GM12878 (cell line): ENCODE results near the gene PSPC1. TPM values are rescaled to one million over a fixed set of nuclear protein-coding genes. Genes with fewer than 3 reads are reported as not detected.

ENCODE experiments used
- ATAC-seq: fragments of 200-7000 bp; cut with Tn5 transposase; 3 replicates; pipeline ENCODE4 v1.9.1; 2020; ENCODE audit warnings: mild to moderate bottlenecking, moderate library complexity
- BruUV-seq: library from RNA; stranded (reverse); fragments of 400-500 nt; replicated peaks from 2 replicates; lab custom pipeline; 2021; lab: Mats Ljungman, UMichigan
- CTCF ChIA-PET: fragments of 300-600 bp; sonication (Branson Sonifier 250); formaldehyde crosslinking; extraction: SDS; loops from one replicate; lab custom pipeline; 2021; ENCODE audit warnings: inconsistent platforms; lab: Yijun Ruan, JAX
- POLR2A ChIA-PET: fragments of 350-600 bp; formaldehyde crosslinking; extraction: SDS; loops from one replicate; lab custom pipeline; 2021; ENCODE audit warnings: inconsistent platforms; lab: Charles Lee
- RAD21 ChIA-PET: fragments of 300-600 bp; sonication (Branson Sonifier 250); formaldehyde crosslinking; loops from one replicate; lab custom pipeline; 2023; ENCODE audit warnings: antibody characterized with exemption; ENCODE audit not compliant: unreplicated experiment; lab: Charles Lee
- SMC1A ChIA-PET: fragments of 300-600 bp; sonication (Branson Sonifier 250); formaldehyde crosslinking; loops from one replicate; lab custom pipeline; 2023; ENCODE audit not compliant: unreplicated experiment, uncharacterized antibody; lab: Charles Lee
- DNase-seq: peaks from one replicate; pipeline ENCODE4 v3.0.0-alpha.2; 2011; ENCODE audit warnings: low read depth, low spot score
- FAIRE-seq: peaks from 3 replicates; lab custom pipeline; 2011; peaks lifted over from hg19 to GRCh38; lab: Jason Lieb, UNC
- H2AFZ ChIP-seq: 2 replicates; pipeline ENCODE4 v1.6.0; 2011; ENCODE audit warnings: low read depth, low read length, control low read depth; ENCODE audit not compliant: control insufficient read depth
- H3K27ac ChIP-seq: 2 replicates; pipeline ENCODE4 v1.5.1; 2011; ENCODE audit warnings: control low read depth; ENCODE audit not compliant: control insufficient read depth, insufficient read depth
- H3K27me3 ChIP-seq, 2 experiments: replicated peaks in 1 of 2; 2 replicates each; pipeline versions ENCODE4 v1.6.0 to v1.6.1; 2011; ENCODE audit warnings: low read length in 1 of 2; ENCODE audit not compliant: control insufficient read depth in 2 of 2, insufficient read depth in 2 of 2
- H3K36me3 ChIP-seq, 2 experiments: 2 replicates each; pipeline ENCODE4 v1.5.1; 2011; ENCODE audit warnings: low read length in 1 of 2; ENCODE audit not compliant: control insufficient read depth in 2 of 2, insufficient read depth in 2 of 2
- H3K4me1 ChIP-seq: 2 replicates; pipeline ENCODE4 v1.6.1; 2011; ENCODE audit warnings: mild to moderate bottlenecking, low read length, moderate library complexity, mixed read lengths; ENCODE audit not compliant: control insufficient read depth, insufficient read depth
- H3K4me2 ChIP-seq: 2 replicates; pipeline ENCODE4 v1.6.0; 2011; ENCODE audit warnings: control low read depth; ENCODE audit not compliant: control insufficient read depth, insufficient read depth
- H3K4me3 ChIP-seq: fragments of 200-600 bp; sonication (generic); 2 replicates; pipeline ENCODE4 v1.5.1; 2016
- H3K79me2 ChIP-seq: 2 replicates; pipeline ENCODE4 v1.6.0; 2011; ENCODE audit warnings: low read length; ENCODE audit not compliant: control insufficient read depth, insufficient read depth
- H3K9ac ChIP-seq: 2 replicates; pipeline ENCODE4 v1.8.0; 2011; ENCODE audit warnings: low read length, control low read depth, mixed read lengths; ENCODE audit not compliant: control insufficient read depth, insufficient read depth
- H3K9me3 ChIP-seq: replicated peaks from 3 replicates; pipeline ENCODE4 v1.5.1; 2011; ENCODE audit warnings: mild to moderate bottlenecking, low read length; ENCODE audit not compliant: control insufficient read depth, insufficient read depth
- H4K20me1 ChIP-seq: 2 replicates; pipeline ENCODE4 v1.6.0; 2011; ENCODE audit not compliant: control insufficient read depth, insufficient read depth
- IKZF2 ChIP-seq, 2 experiments: fragments of 450-650 bp; IDR thresholded peaks; 2 replicates each; pipeline ENCODE4 v1.6.1; 2017; ENCODE audit warnings: mild to moderate bottlenecking in 2 of 2, moderate library complexity in 2 of 2
- NFIC ChIP-seq: IDR thresholded peaks from 2 replicates; pipeline ENCODE4 v1.6.1; 2012; ENCODE audit warnings: low read depth, mild to moderate bottlenecking, inconsistent platforms, low read length, moderate library complexity
- NR2C2 ChIP-seq: IDR thresholded peaks from 2 replicates; pipeline ENCODE4 v1.6.1; 2011; ENCODE audit warnings: borderline replicate concordance, low read depth; ENCODE audit not compliant: control insufficient read depth, insufficient read length
- PAX8 ChIP-seq: fragments of 450-650 bp; IDR thresholded peaks from 2 replicates; pipeline ENCODE4 v1.6.1; 2017; ENCODE audit warnings: mild to moderate bottlenecking, moderate library complexity
- PML ChIP-seq: IDR thresholded peaks from 2 replicates; pipeline ENCODE4 v1.6.1; 2012; ENCODE audit warnings: low read length, inconsistent platforms
- RAD21 ChIP-seq: IDR thresholded peaks from 2 replicates; pipeline ENCODE4 v1.6.1; 2011; ENCODE audit warnings: mild to moderate bottlenecking, low read depth, low read length, moderate library complexity; ENCODE audit not compliant: insufficient read depth
- STAT1 ChIP-seq: fragments of 450-650 bp; conservative IDR thresholded peaks from 2 replicates; pipeline ENCODE4 v1.6.1; 2014; ENCODE audit warnings: antibody characterized with exemption, mild to moderate bottlenecking
- WGBS: methylation state at CpG from one replicate; pipeline ENCODE4 v1.1.6; 2016; ENCODE audit warnings: low lambda C conversion rate; ENCODE audit not compliant: insufficient replicate concordance, insufficient coverage; ENCODE audit errors: missing lambda C conversion rate; 5-methylcytosine and 5-hydroxymethylcytosine counted together
- in situ Hi-C: fragments of 300-500 bp; cut with MboI; formaldehyde crosslinking; loops from 9 replicates; pipeline ENCODE4 v1.14.3; 2018; ENCODE audit warnings: mixed read lengths
- intact Hi-C: fragments of 100-400 bp; cut with micrococcal nuclease; formaldehyde crosslinking; loops from one replicate; pipeline ENCODE4 v1.14.2; 2022; ENCODE audit not compliant: unreplicated experiment
- polyA plus RNA-seq, 11 experiments: library from polyadenylated mRNA; depleted of rRNA in 4 of 11; unstranded in 6 of 11; stranded (reverse) in 5 of 11; fragments of >200 nt; fragmentation: Nextera tagmentation in 4 of 11; fragmentation: Illumina TruSeq in 1 of 11; extraction: Ambion mirVana in 4 of 11; extraction: Trizol in 1 of 11; gene quantifications; 1 replicate in 1 of 11; 2 replicates in 10 of 11; pipeline versions ENCODE4 v1.2.1 to v1.2.3, GENCODE V29; 2011 to 2016; ENCODE audit warnings: inconsistent platforms in 2 of 11, missing spikeins in 2 of 11, low read depth in 1 of 11
- total RNA-seq, 4 experiments: library from RNA; depleted of rRNA in 3 of 4; stranded (reverse); fragments of >200 nt in 3 of 4; fragmentation: Illumina TruSeq in 1 of 4; extraction: Trizol in 1 of 4; gene quantifications; 2 replicates each; pipeline versions ENCODE4 v1.2.1 to v1.2.3, GENCODE V29; 2013 to 2021
- TF ChIP-seq, protein P1 (sequence below): fragments of 450-650 bp; formaldehyde crosslinking; IDR thresholded peaks from 2 replicates; pipeline ENCODE4 v1.4.0; 2022; ENCODE audit warnings: mild to moderate bottlenecking, moderate library complexity
- TF ChIP-seq, protein P2 (sequence below): fragments of 450-650 bp; IDR thresholded peaks from 2 replicates; pipeline ENCODE4 v1.6.1; 2014; ENCODE audit warnings: mild to moderate bottlenecking
- TF ChIP-seq, protein P3 (sequence below): IDR thresholded peaks from 2 replicates; pipeline ENCODE4 v1.6.1; 2012; ENCODE audit warnings: mild to moderate bottlenecking, low read depth, low read length

The PSPC1 gene
- total and polyA plus RNA-seq, 10 of the 15 experiments (the other 5 are each of a cell fraction or from before 2014, with no cell fraction given): 17.7 to 76.3 (median 66.8) TPM

DNA sequence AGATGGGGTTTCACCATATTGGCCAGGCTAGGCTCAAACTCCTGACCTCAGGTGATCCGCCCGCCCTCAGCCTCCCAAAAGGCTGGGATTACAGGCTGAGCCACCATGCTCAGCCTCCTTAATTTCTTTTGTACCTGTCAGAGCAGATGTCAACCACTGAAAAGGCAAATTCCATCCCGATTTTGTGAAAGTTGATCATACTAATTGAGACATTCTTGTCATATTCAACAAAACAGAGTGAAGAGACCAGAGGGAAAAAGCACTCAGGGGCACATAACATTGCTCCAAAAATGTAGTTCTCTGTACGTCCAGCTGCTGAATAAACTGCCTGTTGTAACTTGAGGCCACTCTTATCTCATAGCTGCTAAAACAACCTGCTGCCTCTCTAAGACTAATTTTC, 27.4 kb upstream of the PSPC1 start:
- Histone ChIP-seq H4K20me1 (no peaks in the 10 kb centered on the region), H3K9me3 (no peaks in the 10 kb centered on the region), H3K36me3 (no peaks in the 10 kb centered on the region), H3K4me3 (no peak overlapping the region), H3K79me2 (no peaks in the 10 kb centered on the region), H3K4me1 (no peaks in the 10 kb centered on the region), H3K27me3 (no peaks in the 10 kb centered on the region), H3K4me2 (no peak overlapping the region), H3K27ac (no peak overlapping the region), H2AFZ (no peak overlapping the region), H3K9ac (no peak overlapping the region)
- ChIA-PET RAD21 (no interaction called here), CTCF (no interaction called here), SMC1A (no interaction called here), POLR2A (no interaction called here)
- DNase-seq (no peak), FAIRE-seq (no peak), ATAC-seq (no peak)
- TF ChIP-seq PAX8 (no peak), PML (no peak), IKZF2 (IDR thresholded peaks at IDR 0.05) (no peak), NR2C2 (no peak), RAD21 (no peak), STAT1 (no peak), NFIC (no peak)
- TF ChIP-seq, protein P1, sequence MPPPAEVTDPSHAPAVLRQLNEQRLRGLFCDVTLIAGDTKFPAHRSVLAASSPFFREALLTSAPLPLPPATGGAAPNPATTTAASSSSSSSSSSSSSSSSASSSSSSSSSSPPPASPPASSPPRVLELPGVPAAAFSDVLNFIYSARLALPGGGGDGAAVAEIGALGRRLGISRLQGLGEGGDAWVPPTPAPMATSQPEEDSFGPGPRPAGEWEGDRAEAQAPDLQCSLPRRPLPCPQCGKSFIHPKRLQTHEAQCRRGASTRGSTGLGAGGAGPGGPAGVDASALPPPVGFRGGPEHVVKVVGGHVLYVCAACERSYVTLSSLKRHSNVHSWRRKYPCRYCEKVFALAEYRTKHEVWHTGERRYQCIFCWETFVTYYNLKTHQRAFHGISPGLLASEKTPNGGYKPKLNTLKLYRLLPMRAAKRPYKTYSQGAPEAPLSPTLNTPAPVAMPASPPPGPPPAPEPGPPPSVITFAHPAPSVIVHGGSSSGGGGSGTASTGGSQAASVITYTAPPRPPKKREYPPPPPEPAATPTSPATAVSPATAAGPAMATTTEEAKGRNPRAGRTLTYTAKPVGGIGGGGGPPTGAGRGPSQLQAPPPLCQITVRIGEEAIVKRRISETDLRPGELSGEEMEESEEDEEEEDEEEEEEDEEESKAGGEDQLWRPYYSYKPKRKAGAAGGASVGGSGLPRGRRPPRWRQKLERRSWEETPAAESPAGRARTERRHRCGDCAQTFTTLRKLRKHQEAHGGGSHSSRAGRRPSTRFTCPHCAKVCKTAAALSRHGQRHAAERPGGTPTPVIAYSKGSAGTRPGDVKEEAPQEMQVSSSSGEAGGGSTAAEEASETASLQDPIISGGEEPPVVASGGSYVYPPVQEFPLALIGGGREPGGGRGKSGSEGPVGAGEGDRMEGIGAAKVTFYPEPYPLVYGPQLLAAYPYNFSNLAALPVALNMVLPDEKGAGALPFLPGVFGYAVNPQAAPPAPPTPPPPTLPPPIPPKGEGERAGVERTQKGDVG: no peak
- TF ChIP-seq, protein P2, sequence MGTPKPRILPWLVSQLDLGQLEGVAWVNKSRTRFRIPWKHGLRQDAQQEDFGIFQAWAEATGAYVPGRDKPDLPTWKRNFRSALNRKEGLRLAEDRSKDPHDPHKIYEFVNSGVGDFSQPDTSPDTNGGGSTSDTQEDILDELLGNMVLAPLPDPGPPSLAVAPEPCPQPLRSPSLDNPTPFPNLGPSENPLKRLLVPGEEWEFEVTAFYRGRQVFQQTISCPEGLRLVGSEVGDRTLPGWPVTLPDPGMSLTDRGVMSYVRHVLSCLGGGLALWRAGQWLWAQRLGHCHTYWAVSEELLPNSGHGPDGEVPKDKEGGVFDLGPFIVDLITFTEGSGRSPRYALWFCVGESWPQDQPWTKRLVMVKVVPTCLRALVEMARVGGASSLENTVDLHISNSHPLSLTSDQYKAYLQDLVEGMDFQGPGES: no peak
- TF ChIP-seq, protein P3, sequence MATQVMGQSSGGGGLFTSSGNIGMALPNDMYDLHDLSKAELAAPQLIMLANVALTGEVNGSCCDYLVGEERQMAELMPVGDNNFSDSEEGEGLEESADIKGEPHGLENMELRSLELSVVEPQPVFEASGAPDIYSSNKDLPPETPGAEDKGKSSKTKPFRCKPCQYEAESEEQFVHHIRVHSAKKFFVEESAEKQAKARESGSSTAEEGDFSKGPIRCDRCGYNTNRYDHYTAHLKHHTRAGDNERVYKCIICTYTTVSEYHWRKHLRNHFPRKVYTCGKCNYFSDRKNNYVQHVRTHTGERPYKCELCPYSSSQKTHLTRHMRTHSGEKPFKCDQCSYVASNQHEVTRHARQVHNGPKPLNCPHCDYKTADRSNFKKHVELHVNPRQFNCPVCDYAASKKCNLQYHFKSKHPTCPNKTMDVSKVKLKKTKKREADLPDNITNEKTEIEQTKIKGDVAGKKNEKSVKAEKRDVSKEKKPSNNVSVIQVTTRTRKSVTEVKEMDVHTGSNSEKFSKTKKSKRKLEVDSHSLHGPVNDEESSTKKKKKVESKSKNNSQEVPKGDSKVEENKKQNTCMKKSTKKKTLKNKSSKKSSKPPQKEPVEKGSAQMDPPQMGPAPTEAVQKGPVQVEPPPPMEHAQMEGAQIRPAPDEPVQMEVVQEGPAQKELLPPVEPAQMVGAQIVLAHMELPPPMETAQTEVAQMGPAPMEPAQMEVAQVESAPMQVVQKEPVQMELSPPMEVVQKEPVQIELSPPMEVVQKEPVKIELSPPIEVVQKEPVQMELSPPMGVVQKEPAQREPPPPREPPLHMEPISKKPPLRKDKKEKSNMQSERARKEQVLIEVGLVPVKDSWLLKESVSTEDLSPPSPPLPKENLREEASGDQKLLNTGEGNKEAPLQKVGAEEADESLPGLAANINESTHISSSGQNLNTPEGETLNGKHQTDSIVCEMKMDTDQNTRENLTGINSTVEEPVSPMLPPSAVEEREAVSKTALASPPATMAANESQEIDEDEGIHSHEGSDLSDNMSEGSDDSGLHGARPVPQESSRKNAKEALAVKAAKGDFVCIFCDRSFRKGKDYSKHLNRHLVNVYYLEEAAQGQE: no peak
- in situ Hi-C loops (no loop called here), intact Hi-C loops (no loop called here)
- 97% methylated on average over 4 of the region's 4 CpGs for WGBS
- BruUV-seq: no TSS peak
